Measurements from ENCODE around the gene S100A14.
"Not testable (repeated sequence)": the region's sequence is repeated elsewhere in the genome, so short reads cannot be mapped to it uniquely, and the experiment has no call there.

The S100A14 gene

GRCh38 chr1:153616144-153616916, at the start of gene S100A14:
Gene S100A14, minus strand, starts transcription at chr1:153616325. Its CDS starts 467 bp downstream, at chr1:153615858.
- no peak for DNase-seq

GRCh38 chr1:153663211-153663610, 47.1 kb upstream of the S100A14 start:
- peak; percentile 22 for DNase-seq

GRCh38 chr1:153662269-153662668, 46.1 kb upstream of the S100A14 start:
- DNase-seq, result no peak

GRCh38 chr1:153661111-153661708, 45.1 kb upstream of the S100A14 start:
- peak; percentile 14 for DNase-seq

- DNase-seq, result no peak
These were observed 43.5 kb upstream of the S100A14 start for GRCh38 chr1:153659656-153660055.

GRCh38 chr1:153659175-153659534, 43.0 kb upstream of the S100A14 start:
- no peak for DNase-seq

- DNase-seq, result peak; percentile 87
These were observed 42.5 kb upstream of the S100A14 start, which contains the start of gene SNAPIN for GRCh38 chr1:153658400-153659174. Gene SNAPIN, plus strand, starts transcription at chr1:153658703. Its CDS starts 41 bp downstream, at chr1:153658744.

- no peak for DNase-seq
These were observed 39.2 kb upstream of the S100A14 start for GRCh38 chr1:153655333-153655732.

- DNase-seq, result peak; percentile 51
These were observed 36.8 kb upstream of the S100A14 start for GRCh38 chr1:153652805-153653500.

- no peak for DNase-seq
These were observed 35.6 kb upstream of the S100A14 start for GRCh38 chr1:153651771-153652170.

GRCh38 chr1:153649863-153650235, 33.7 kb upstream of the S100A14 start:
- no peak for DNase-seq

- no peak for DNase-seq
These were observed 33.2 kb upstream of the S100A14 start for GRCh38 chr1:153649137-153649862.

- no peak for DNase-seq
These were observed 32.0 kb upstream of the S100A14 start for GRCh38 chr1:153648000-153648643.

- DNase-seq, result no peak
These were observed 31.2 kb upstream of the S100A14 start for GRCh38 chr1:153647346-153647714.

- no peak for DNase-seq
These were observed 30.7 kb upstream of the S100A14 start for GRCh38 chr1:153646672-153647345.

- DNase-seq, result no peak
These were observed 27.7 kb upstream of the S100A14 start for GRCh38 chr1:153643816-153644215.

- no peak for DNase-seq
These were observed 27.0 kb upstream of the S100A14 start for GRCh38 chr1:153643100-153643499.

- DNase-seq, result no peak
These were observed 26.0 kb upstream of the S100A14 start for GRCh38 chr1:153642161-153642560.

- DNase-seq, result no peak
These were observed 24.7 kb upstream of the S100A14 start for GRCh38 chr1:153640861-153641260.

GRCh38 chr1:153640213-153640612, 24.1 kb upstream of the S100A14 start:
- not testable (repeated sequence) for DNase-seq

- no peak for DNase-seq
These were observed 23.2 kb upstream of the S100A14 start for GRCh38 chr1:153639280-153639679.

Measured in fibroblast of skin of right quadriceps (primary cell).